ENCODE data around the gene RNF212B.

The RNF212B gene

GRCh38 chr14:23321572-23322547, 84.1 kb downstream of the RNF212B start:
- no peak for DNase-seq
